ENCODE results near the gene SLC17A9. TPM values are rescaled to one million over a fixed set of nuclear protein-coding genes. Genes with fewer than 3 reads are reported as not detected.

The SLC17A9 gene
- total and polyA plus RNA-seq, 7 donors = 0.32 to 1.0 (median 0.88) TPM

DNA sequence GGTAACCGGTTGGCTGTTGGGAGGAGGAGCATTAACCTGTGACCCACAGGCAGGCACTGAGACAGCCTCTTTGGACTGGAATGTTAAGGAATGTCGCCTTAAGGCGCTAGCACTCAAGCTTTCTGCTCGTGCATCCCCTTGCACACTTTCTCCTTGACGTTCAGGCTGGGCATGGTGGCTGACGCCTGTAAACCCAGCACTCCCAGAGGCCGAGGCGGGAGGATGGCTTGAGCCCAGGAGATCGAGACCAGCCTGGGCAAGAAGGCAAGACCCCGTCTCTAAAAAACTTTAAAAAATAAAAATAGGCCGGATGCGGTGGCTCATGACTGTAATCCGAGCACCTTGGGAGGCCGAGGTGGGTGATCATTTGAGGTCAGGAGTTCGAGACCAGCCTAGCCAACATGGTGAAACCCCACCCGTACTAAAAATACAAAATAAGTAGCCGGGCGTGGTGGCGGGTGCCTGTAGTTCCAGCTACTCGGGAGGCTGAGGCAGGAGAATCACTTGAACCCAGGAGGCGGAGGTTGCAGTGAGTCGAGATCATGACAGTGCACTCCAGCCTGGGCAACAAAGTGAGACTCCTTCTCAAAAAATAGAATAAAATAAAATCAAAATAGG lies 16.4 kb upstream of the SLC17A9 start:
- H3K27ac ChIP-seq = no peak overlapping the region
- TF ChIP-seq CTCF (IDR thresholded peaks at IDR 0.05) = no peak
- ATAC-seq (no peak), DNase-seq (no peak)
- peaks cover 45% of the 10 kb centered on the region for H3K4me1 ChIP-seq
- H3K9me3 ChIP-seq = no peaks in the 10 kb centered on the region
- H3K4me3 ChIP-seq = peak overlapping the region; percentile 93
- intact Hi-C loops (cut with DNase I) = loop anchor here (5.0 to 10.0 kb wide), 2 partner anchors 34 to 131 kb away; partner anchors contain the start of gene OGFR (in 1 of the 2)
- H3K36me3 ChIP-seq (ENCODE audit: insufficient read depth in 1 of 2, low read depth in 1 of 2) = peaks cover 0 to 27% of the 10 kb centered on the region in 2 donors
- 81 to 83% (median 83%) methylated on average over 22 of the region's 22 CpGs for WGBS, 3 donors
- H3K27me3 ChIP-seq (ENCODE audit: insufficient read depth in 3 of 3, low read length in 2 of 3) = no peaks in the 10 kb centered on the region

DNA sequence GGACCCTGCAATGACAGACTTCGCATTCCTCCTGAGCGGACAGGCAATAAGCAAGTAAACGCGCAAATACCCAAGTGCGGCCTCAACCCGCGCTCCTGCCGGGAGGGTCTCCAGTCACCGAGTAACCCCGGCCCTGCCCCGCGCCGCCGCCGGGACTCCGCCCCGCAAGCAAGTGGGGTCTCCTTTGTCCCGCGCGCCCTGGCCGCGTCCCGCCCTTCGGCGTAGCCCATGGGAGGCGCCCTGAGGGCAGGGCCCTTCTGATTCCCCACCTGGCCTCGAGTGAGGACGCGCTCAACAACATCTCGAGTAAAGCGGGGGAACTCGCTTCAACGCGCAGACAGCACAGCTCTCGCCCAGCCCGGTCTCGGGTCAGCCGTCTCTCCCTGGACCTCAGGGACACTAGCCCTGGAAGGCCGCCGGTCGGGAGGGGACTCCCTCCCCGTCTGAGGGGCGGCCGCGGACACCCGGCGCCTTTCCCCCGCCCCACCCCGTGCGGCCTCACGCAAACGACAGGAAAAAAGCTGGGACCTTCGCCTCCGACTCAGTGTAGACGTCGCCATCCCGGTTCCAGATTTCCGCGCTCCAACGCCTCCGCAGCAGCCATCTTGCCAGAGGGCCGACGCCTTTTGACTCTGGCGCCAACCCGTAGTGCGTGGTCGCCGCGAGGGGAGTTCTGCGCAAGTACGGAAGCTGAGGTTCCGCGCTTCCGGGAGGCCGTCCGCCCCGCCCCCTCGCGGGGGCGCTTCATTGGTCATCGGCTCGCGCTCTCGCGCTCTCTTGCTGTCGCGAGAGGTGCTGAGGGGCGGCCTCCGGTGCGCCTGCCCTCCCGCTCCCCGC lies 15.0 kb upstream of the SLC17A9 start:
- Histone ChIP-seq H3K36me3 (ENCODE audit: insufficient read depth in 1 of 2, low read depth in 1 of 2) (peaks cover 0 to 39% of the 10 kb centered on the region in 2 donors), H3K4me3 (peak overlapping the region; percentile 93), H3K27ac (peak overlapping the region; percentile 93), H3K4me1 (peaks cover 38% of the 10 kb centered on the region), H3K9me3 (no peaks in the 10 kb centered on the region), H3K27me3 (ENCODE audit: insufficient read depth in 3 of 3, low read length in 2 of 3) (no peaks in the 10 kb centered on the region)
- ATAC-seq (peak; percentile 97 to 99 (median 98)), DNase-seq (peak; percentile 97 to 99)
- TF ChIP-seq CTCF (IDR thresholded peaks at IDR 0.05) = no peak
- intact Hi-C loops (cut with DNase I) = loop anchor here (5.0 to 10.0 kb wide), 2 partner anchors 35 to 133 kb away; partner anchors contain the start of gene OGFR (in 1 of the 2)
- WGBS, 3 donors = 0 to 1% (median 0%) methylated on average over 82 to 92 of the region's 92 CpGs

DNA sequence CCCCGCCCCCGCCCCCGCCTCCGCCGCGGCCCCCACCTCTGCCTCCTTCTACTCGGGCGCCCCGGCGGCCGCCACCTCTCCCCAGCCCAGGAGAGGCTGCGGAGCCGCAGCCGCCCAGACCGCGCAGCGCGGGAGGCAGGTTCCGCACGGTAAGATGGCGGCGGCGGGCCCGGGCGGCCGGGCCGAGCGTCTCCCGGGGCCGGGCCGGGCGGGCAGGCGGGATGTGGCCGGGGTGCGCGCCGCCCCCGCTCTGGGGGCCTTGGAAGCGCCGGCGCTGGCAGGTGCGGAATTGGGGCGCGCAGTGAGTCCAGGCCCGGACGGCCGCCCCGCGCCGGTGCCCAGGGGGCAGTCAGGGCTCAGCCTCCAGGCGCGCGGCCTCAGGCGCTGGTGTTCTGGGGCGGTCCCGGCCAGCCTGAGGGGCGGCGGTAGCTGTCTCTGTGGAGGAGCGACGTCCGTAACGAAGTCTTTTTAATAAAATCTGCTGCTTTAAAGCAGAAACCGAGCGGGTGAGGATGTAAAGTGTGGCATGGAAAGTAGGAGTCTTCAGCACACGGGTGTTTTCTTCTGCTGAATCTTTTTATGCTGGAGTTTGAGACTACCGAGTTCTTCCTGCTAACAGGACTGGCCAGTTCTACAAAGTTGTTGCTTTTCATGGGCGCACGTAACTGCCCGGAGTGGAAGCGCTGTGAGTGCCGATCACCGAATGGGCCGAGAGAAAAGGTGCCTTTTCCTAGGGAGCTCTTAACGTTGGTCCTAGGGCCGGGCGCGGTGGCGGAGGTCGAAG lies 14.2 kb upstream of the SLC17A9 start, which contains the start of gene GID8:
Gene GID8 (plus strand): TSS at position 43 of the 784 bp plus-strand sequence. CDS start 3,356 bp downstream, outside the sequence.
- intact Hi-C loops (cut with DNase I) = loop anchor here (5.0 to 10.0 kb wide), 2 partner anchors 36 to 133 kb away; partner anchors contain the start of gene OGFR (in 1 of the 2)
- peak; percentile 62 to 76 for DNase-seq

More for the DNA sequence above, 14.2 kb upstream of the SLC17A9 start, which contains the start of gene GID8:
- 0% methylated on average over 50 to 79 of the region's 79 CpGs for WGBS, 3 donors
- no peak for TF ChIP-seq CTCF (IDR thresholded peaks at IDR 0.05)
- Histone ChIP-seq H3K36me3 (ENCODE audit: insufficient read depth in 1 of 2, low read depth in 1 of 2) (peaks cover under 1 to 40% of the 10 kb centered on the region in 2 donors), H3K4me3 (peak within 1 kb of the TSS; percentile 93), H3K9me3 (no peaks in the 10 kb centered on the region), H3K27me3 (ENCODE audit: insufficient read depth in 3 of 3, low read length in 2 of 3) (no peaks in the 10 kb centered on the region), H3K4me1 (peaks cover 34% of the 10 kb centered on the region), H3K27ac (peak within 1 kb of the TSS; percentile 93)
- ATAC-seq = peak; percentile 26 to 43 (median 42)

Measured in psoas muscle (tissue), 8 donors.